ENCODE measurements around the gene TGFBR2. TPM values are rescaled to one million over a fixed set of nuclear protein-coding genes. Genes with fewer than 3 reads are reported as not detected.

Gene TGFBR2
- total RNA-seq (100 to 1,000 TPM; 240 to 269 TPM), polyA plus RNA-seq (ENCODE audit: insufficient read length in 6 of 6) (100 to 1,000 TPM; 109 to 130 (median 116) TPM)
- long read RNA-seq, donor 1, full-length matches to known transcripts = 39 of 64 reads
- long read RNA-seq, donor 1, partial matches to known transcripts = 25 of 64 reads
- long read RNA-seq, donor 1, other reads (novel, unspliced or antisense) = 0 of 64 reads
- long read RNA-seq, donor 2, full-length matches to known transcripts = 28 of 45 reads
- long read RNA-seq, donor 2, partial matches to known transcripts = 17 of 45 reads
- long read RNA-seq, donor 2, other reads (novel, unspliced or antisense) = 0 of 45 reads
- long read RNA-seq, donor 3, full-length matches to known transcripts = 16 of 32 reads
- long read RNA-seq, donor 3, partial matches to known transcripts = 16 of 32 reads
- long read RNA-seq, donor 3, other reads (novel, unspliced or antisense) = 0 of 32 reads
- long read RNA-seq, donor 4, partial matches to known transcripts = 4 of 14 reads
- long read RNA-seq, donor 4, other reads (novel, unspliced or antisense) = 10 of 14 reads
- long read RNA-seq, donor 5, full-length matches to known transcripts = 33 of 55 reads
- long read RNA-seq, donor 5, partial matches to known transcripts = 22 of 55 reads
- long read RNA-seq, donor 5, other reads (novel, unspliced or antisense) = 0 of 55 reads
- long read RNA-seq, donor 6, full-length matches to known transcripts = 28 of 28 reads
- long read RNA-seq, donor 6, partial matches to known transcripts = 0 of 28 reads
- long read RNA-seq, donor 6, other reads (novel, unspliced or antisense) = 0 of 28 reads
- long read RNA-seq, donor 7, full-length matches to known transcripts = 11 of 11 reads
- long read RNA-seq, donor 7, partial matches to known transcripts = 0 of 11 reads
- long read RNA-seq, donor 7, other reads (novel, unspliced or antisense) = 0 of 11 reads
- long read RNA-seq, donor 8, full-length matches to known transcripts = 21 of 30 reads
- long read RNA-seq, donor 8, partial matches to known transcripts = 9 of 30 reads
- long read RNA-seq, donor 8, other reads (novel, unspliced or antisense) = 0 of 30 reads
- long read RNA-seq, donor 9 = 0 reads
- long read RNA-seq, donor 10, partial matches to known transcripts = 5 of 23 reads
- long read RNA-seq, donor 10, other reads (novel, unspliced or antisense) = 18 of 23 reads
- long read RNA-seq, donor 11, full-length matches to known transcripts = 10 of 10 reads
- long read RNA-seq, donor 11, partial matches to known transcripts = 0 of 10 reads
- long read RNA-seq, donor 11, other reads (novel, unspliced or antisense) = 0 of 10 reads
- long read RNA-seq, donor 12, full-length matches to known transcripts = 16 of 34 reads
- long read RNA-seq, donor 12, partial matches to known transcripts = 18 of 34 reads
- long read RNA-seq, donor 12, other reads (novel, unspliced or antisense) = 0 of 34 reads

- DNase-seq (peak; percentile 86 to 99 (median 96)), ATAC-seq (peak; percentile 93)
- intact Hi-C loops (cut with DNase I) = no loop called here
- H3K4me1 ChIP-seq = peaks cover 24 to 71% of the 10 kb centered on the region in 2 donors
- peak within 1 kb of the TSS; percentile 99 to 100 for H3K27ac ChIP-seq
- H3K27me3 ChIP-seq = no peaks in the 10 kb centered on the region
- no peaks in the 10 kb centered on the region for H3K9me3 ChIP-seq
- H3K36me3 ChIP-seq = no peaks in the 10 kb centered on the region
- H3K4me3 ChIP-seq = peak within 1 kb of the TSS; percentile 75 to 88
- peak in 1 of 2 donors; percentile 34 for TF ChIP-seq CTCF (IDR thresholded peaks at IDR 0.05)
Observed at GRCh38 chr3:30606301-30607031, at the start of gene TGFBR2. Gene TGFBR2, plus strand, starts transcription at chr3:30606601. Its CDS starts 283 bp downstream, at chr3:30606884.

GRCh38 chr3:30557746-30558303 is 48.6 kb upstream of the TGFBR2 start:
- no peak for TF ChIP-seq CTCF (IDR thresholded peaks at IDR 0.05)
- ATAC-seq (no peak), DNase-seq (no peak)
- Histone ChIP-seq H3K4me3 (no peak overlapping the region), H3K4me1 (no peaks in the 10 kb centered on the region), H3K36me3 (no peaks in the 10 kb centered on the region), H3K27me3 (no peaks in the 10 kb centered on the region), H3K9me3 (no peaks in the 10 kb centered on the region), H3K27ac (no peak overlapping the region)
- intact Hi-C loops (cut with DNase I) = no loop called here

- H3K27ac ChIP-seq = no peak overlapping the region
- H3K9me3 ChIP-seq = no peaks in the 10 kb centered on the region
- no peak for DNase-seq
- H3K27me3 ChIP-seq = no peaks in the 10 kb centered on the region
- no peak overlapping the region for H3K4me3 ChIP-seq
- H3K36me3 ChIP-seq = no peaks in the 10 kb centered on the region
- intact Hi-C loops (cut with DNase I) = no loop called here
- H3K4me1 ChIP-seq = no peaks in the 10 kb centered on the region
- TF ChIP-seq CTCF (IDR thresholded peaks at IDR 0.05) = no peak
- ATAC-seq = no peak
Observed at GRCh38 chr3:30563956-30564355, 42.4 kb upstream of the TGFBR2 start.

GRCh38 chr3:30567139-30567753 is 39.2 kb upstream of the TGFBR2 start:
- no peak for TF ChIP-seq CTCF (IDR thresholded peaks at IDR 0.05)
- Histone ChIP-seq H3K4me1 (no peaks in the 10 kb centered on the region), H3K4me3 (no peak overlapping the region), H3K9me3 (no peaks in the 10 kb centered on the region), H3K27me3 (no peaks in the 10 kb centered on the region), H3K36me3 (no peaks in the 10 kb centered on the region), H3K27ac (no peak overlapping the region)
- DNase-seq = no peak
- ATAC-seq = no peak
- intact Hi-C loops (cut with DNase I) = no loop called here

All from left lung (tissue), 14 donors.